ENCODE measurements around the gene OTUD1.
"Not testable (repeated sequence)": the region's sequence is repeated elsewhere in the genome, so short reads cannot be mapped to it uniquely, and the experiment has no call there.

Gene OTUD1

GRCh38 chr10:23438547-23439451 is at the start of gene OTUD1:
OTUD1 (plus strand) TSS chr10:23439075; CDS start chr10:23439458, 383 bp downstream.
- DNase-seq = peak; percentile 86

GRCh38 chr10:23390408-23390807 is 48.5 kb upstream of the OTUD1 start:
- DNase-seq = not testable (repeated sequence)

GRCh38 chr10:23390809-23391208 is 48.1 kb upstream of the OTUD1 start:
- DNase-seq = no peak

GRCh38 chr10:23391821-23392220 is 47.1 kb upstream of the OTUD1 start:
- DNase-seq = peak; percentile 52

GRCh38 chr10:23395017-23395416 is 43.9 kb upstream of the OTUD1 start:
- no peak for DNase-seq

GRCh38 chr10:23396695-23397094 is 42.2 kb upstream of the OTUD1 start:
- no peak for DNase-seq

- DNase-seq = no peak
Measured at GRCh38 chr10:23399701-23400144, 39.2 kb upstream of the OTUD1 start.

- no peak for DNase-seq
Measured at GRCh38 chr10:23402856-23403255, 36.0 kb upstream of the OTUD1 start.

GRCh38 chr10:23403278-23403677 is 35.6 kb upstream of the OTUD1 start:
- DNase-seq = no peak

- no peak for DNase-seq
Measured at GRCh38 chr10:23403719-23404118, 35.2 kb upstream of the OTUD1 start.

GRCh38 chr10:23404461-23404980 is 34.4 kb upstream of the OTUD1 start:
- no peak for DNase-seq

- DNase-seq = peak; percentile 24
Measured at GRCh38 chr10:23405540-23405939, 33.3 kb upstream of the OTUD1 start.

GRCh38 chr10:23406409-23406808 is 32.5 kb upstream of the OTUD1 start:
- no peak for DNase-seq

GRCh38 chr10:23408330-23408976 is 30.4 kb upstream of the OTUD1 start:
- DNase-seq = no peak

GRCh38 chr10:23412223-23412622 is 26.7 kb upstream of the OTUD1 start:
- peak; percentile 96 for DNase-seq

- peak; percentile 93 for DNase-seq
Measured at GRCh38 chr10:23413629-23414089, 25.2 kb upstream of the OTUD1 start.

GRCh38 chr10:23414658-23415057 is 24.2 kb upstream of the OTUD1 start:
- DNase-seq = no peak

GRCh38 chr10:23417254-23417653 is 21.6 kb upstream of the OTUD1 start:
- no peak for DNase-seq

GRCh38 chr10:23418051-23418681 is 20.7 kb upstream of the OTUD1 start:
- DNase-seq = no peak

- DNase-seq = no peak
Measured at GRCh38 chr10:23419201-23419600, 19.7 kb upstream of the OTUD1 start.

- no peak for DNase-seq
Measured at GRCh38 chr10:23419655-23420329, 19.1 kb upstream of the OTUD1 start.

GRCh38 chr10:23421397-23421796 is 17.5 kb upstream of the OTUD1 start:
- DNase-seq = no peak

- no peak for DNase-seq
Measured at GRCh38 chr10:23422003-23422411, 16.9 kb upstream of the OTUD1 start.
